ENCODE measurements around the gene ASPHD1. TPM values are rescaled to one million over a fixed set of nuclear protein-coding genes. Genes with fewer than 3 reads are reported as not detected.
A peak's percentile ranks its signal among the peaks of the same experiment; 100 is the strongest.
"Not testable (repeated sequence)": the region's sequence is repeated elsewhere in the genome, so short reads cannot be mapped to it uniquely, and the experiment has no call there.

ASPHD1 gene
- total RNA-seq, 8 experiments from 2014 or later, result 8.9 to 30.8 (median 16.9) TPM

DNA sequence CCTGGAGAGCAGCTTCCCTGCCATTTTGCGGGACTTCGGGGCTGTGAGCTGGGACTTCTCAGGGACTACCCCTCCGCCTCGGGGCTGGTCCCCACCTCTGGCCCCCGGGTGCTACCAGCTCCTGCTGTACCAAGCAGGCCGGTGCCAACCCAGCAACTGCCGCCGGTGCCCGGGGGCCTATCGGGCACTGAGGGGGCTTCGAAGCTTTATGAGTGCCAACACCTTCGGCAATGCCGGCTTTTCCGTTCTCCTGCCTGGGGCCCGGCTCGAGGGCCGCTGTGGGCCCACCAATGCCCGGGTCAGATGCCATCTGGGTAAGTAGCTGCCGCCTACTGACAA lies 1.3 kb downstream of the ASPHD1 start:
- no peak for ATAC-seq (replicated peaks in 6 of 8)
- WGBS, 10 experiments, result 100% methylated on average over 1 of the region's 19 CpGs; no CpG with 5 or more reads in 9 of the 10 experiments
- peak overlapping the region; percentile 86 to 88 for H3K27ac ChIP-seq
- peak overlapping the region; percentile 39 to 65 (median 46) for H3K4me3 ChIP-seq
- in situ Hi-C loops (cut with MboI; ENCODE audit: low pct_unique_long_range_greater_than_20kb in 2 of 9, low sequenced_read_pairs in 9 of 9, unreplicated experiment in 9 of 9), result loop anchor here in 1 of 9 experiments (25.0 kb wide), 1 partner anchor 89 kb away; the partner anchor contains the start of genes MAZ, MVP, PAGR1 and PRRT2
- H3K4me1 ChIP-seq (replicated peaks in 1 of 2), result peaks cover 22 to 23% of the 10 kb centered on the region in 2 donors

- peaks cover 6 to 11% of the 10 kb centered on the region in 2 donors for H3K4me1 ChIP-seq (replicated peaks in 1 of 2)
- ATAC-seq (replicated peaks in 6 of 8), result no peak
- H3K4me3 ChIP-seq, result no peak overlapping the region
- in situ Hi-C loops (cut with MboI; ENCODE audit: low pct_unique_long_range_greater_than_20kb in 2 of 9, low sequenced_read_pairs in 9 of 9, unreplicated experiment in 9 of 9), result loop anchor here in 1 of 9 experiments (25.0 kb wide), 1 partner anchor 91 kb away; the partner anchor contains the start of genes MAZ, MVP, PAGR1 and PRRT2
- H3K27ac ChIP-seq, result no peak overlapping the region
- WGBS, 10 experiments, result 28 to 100% (median 77%) methylated on average over 1 to 4 of the region's 4 CpGs
These were observed 3.3 kb downstream of the ASPHD1 start for GRCh38 chr16:29903590-29903989.

GRCh38 chr16:29904947-29905346 lies 4.7 kb downstream of the ASPHD1 start:
- in situ Hi-C loops (cut with MboI; ENCODE audit: low pct_unique_long_range_greater_than_20kb in 2 of 9, low sequenced_read_pairs in 9 of 9, unreplicated experiment in 9 of 9), result loop anchor here in 1 of 9 experiments (25.0 kb wide), 1 partner anchor 93 kb away; the partner anchor contains the start of genes MAZ, MVP, PAGR1 and PRRT2
- Histone ChIP-seq H3K27ac (no peak overlapping the region), H3K4me3 (no peak overlapping the region), H3K4me1 (replicated peaks in 1 of 2) (peaks cover 5 to 11% of the 10 kb centered on the region in 2 donors)
- ATAC-seq (replicated peaks in 6 of 8), result no peak
- WGBS, 10 experiments, result 85 to 100% (median 100%) methylated on average over 1 to 7 of the region's 7 CpGs; no CpG with 5 or more reads in 4 of the 10 experiments

DNA sequence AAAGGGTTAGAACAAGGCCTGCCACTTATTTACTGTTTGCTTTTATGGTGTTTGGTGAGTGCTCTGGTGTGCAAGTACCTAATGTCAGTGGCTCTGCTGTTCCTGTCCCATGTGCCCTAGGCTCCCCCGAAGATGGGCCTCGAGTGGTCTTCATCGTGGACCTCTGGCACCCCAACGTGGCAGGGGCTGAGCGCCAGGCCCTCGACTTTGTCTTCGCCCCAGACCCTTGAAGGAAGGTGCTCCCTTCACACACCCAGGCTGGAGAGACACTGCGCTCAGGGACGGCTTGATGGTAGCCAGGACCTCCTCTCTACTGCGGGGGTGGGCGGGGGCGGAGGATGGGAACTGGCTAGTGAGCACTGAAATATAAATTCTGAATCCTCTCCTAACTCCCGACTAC lies 5.4 kb downstream of the ASPHD1 start:
- H3K27ac ChIP-seq, result no peak overlapping the region
- in situ Hi-C loops (cut with MboI; ENCODE audit: low pct_unique_long_range_greater_than_20kb in 2 of 9, low sequenced_read_pairs in 9 of 9, unreplicated experiment in 9 of 9), result loop anchor here in 1 of 9 experiments (25.0 kb wide), 1 partner anchor 93 kb away; the partner anchor contains the start of genes MAZ, MVP, PAGR1 and PRRT2
- no peak for ATAC-seq (replicated peaks in 6 of 8)
- H3K4me1 ChIP-seq (replicated peaks in 1 of 2), result peaks cover 5 to 11% of the 10 kb centered on the region in 2 donors
- H3K4me3 ChIP-seq, result no peak overlapping the region
- WGBS, 10 experiments, result 40 to 93% (median 88%) methylated on average over 1 to 9 of the region's 13 CpGs; no CpG with 5 or more reads in 4 of the 10 experiments

GRCh38 chr16:29906520-29907244 lies 6.4 kb downstream of the ASPHD1 start:
- 73 to 100% (median 85%) methylated on average over 1 to 18 of the region's 23 CpGs; no CpG with 5 or more reads in 4 of the 10 experiments for WGBS, 10 experiments
- ATAC-seq (replicated peaks in 6 of 8), result peak in 2 of 8 experiments; percentile 7 to 21
- in situ Hi-C loops (cut with MboI; ENCODE audit: low pct_unique_long_range_greater_than_20kb in 2 of 9, low sequenced_read_pairs in 9 of 9, unreplicated experiment in 9 of 9), result loop anchor here in 1 of 9 experiments (25.0 kb wide), 1 partner anchor 94 kb away; the partner anchor contains the start of genes MAZ, MVP, PAGR1 and PRRT2
- H3K27ac ChIP-seq, result no peak overlapping the region
- H3K4me3 ChIP-seq, result no peak overlapping the region
- peaks cover 2 to 9% of the 10 kb centered on the region in 2 donors for H3K4me1 ChIP-seq (replicated peaks in 1 of 2)

DNA sequence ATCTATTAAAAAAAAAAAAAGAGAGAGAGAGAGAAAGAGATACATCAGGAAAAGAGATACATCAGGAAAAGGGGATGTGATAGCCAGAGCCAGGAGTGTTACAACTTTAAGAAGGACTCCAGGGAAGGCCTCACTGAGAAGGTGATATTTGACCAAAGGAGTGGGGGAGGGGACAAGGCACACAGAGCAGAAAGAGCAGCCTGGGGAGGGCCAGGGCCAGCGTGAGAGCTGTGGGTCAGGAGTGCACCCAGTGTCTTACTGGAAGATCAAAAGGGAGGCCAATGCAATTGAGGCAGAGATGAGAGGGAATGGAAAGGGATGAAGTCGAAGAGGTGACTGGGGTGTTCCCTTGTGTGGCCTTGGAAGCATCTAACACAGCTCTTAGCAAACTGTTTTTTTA lies 7.7 kb downstream of the ASPHD1 start:
- ATAC-seq (replicated peaks in 6 of 8), result no peak
- no peaks in the 10 kb centered on the region for H3K4me1 ChIP-seq (replicated peaks in 1 of 2)
- WGBS, 10 experiments, result 17 to 100% (median 58%) methylated on average over 1 to 2 of the region's 2 CpGs; no CpG with 5 or more reads in 2 of the 10 experiments
- no peak overlapping the region for H3K4me3 ChIP-seq
- H3K27ac ChIP-seq, result no peak overlapping the region
- in situ Hi-C loops (cut with MboI; ENCODE audit: low pct_unique_long_range_greater_than_20kb in 2 of 9, low sequenced_read_pairs in 9 of 9, unreplicated experiment in 9 of 9), result loop anchor here in 1 of 9 experiments (25.0 kb wide), 1 partner anchor 96 kb away; the partner anchor contains the start of genes MAZ, MVP, PAGR1 and PRRT2

GRCh38 chr16:29908719-29909220 lies 8.5 kb downstream of the ASPHD1 start:
- H3K4me3 ChIP-seq, result no peak overlapping the region
- H3K4me1 ChIP-seq (replicated peaks in 1 of 2), result no peaks in the 10 kb centered on the region
- in situ Hi-C loops (cut with MboI; ENCODE audit: low pct_unique_long_range_greater_than_20kb in 2 of 9, low sequenced_read_pairs in 9 of 9, unreplicated experiment in 9 of 9), result loop anchor here in 1 of 9 experiments (25.0 kb wide), 1 partner anchor 96 kb away; the partner anchor contains the start of genes MAZ, MVP, PAGR1 and PRRT2
- H3K27ac ChIP-seq, result no peak overlapping the region
- ATAC-seq (replicated peaks in 6 of 8), result no peak
- whole genome bisulfite sequencing, 10 experiments, result 80 to 100% (median 93%) methylated on average over 1 to 2 of the region's 2 CpGs; no CpG with 5 or more reads in 4 of the 10 experiments

DNA sequence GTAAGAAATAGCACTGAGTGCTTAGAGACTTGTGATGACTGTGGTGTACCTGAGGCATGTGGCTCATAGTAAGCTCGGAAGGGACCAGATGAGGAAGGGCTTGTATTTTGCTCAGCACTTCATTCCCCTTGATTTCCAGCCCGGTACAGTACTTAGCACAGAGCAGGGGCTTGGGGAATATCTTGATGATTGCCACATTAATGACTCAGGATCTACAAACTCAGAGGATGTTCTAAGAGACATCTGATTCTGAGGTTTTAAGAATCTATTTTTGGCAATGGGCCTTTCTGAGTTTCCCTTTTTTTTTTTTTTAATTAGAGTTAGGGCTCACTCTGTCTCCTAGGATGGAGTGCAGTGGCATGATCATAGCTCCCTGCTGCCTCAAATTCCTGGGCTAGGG lies 9.1 kb downstream of the ASPHD1 start:
- Histone ChIP-seq H3K27ac (no peak overlapping the region), H3K4me1 (replicated peaks in 1 of 2) (no peaks in the 10 kb centered on the region), H3K4me3 (no peak overlapping the region)
- WGBS, 10 experiments, result 60 to 100% (median 80%) methylated on average over 1 to 2 of the region's 2 CpGs; no CpG with 5 or more reads in 3 of the 10 experiments
- in situ Hi-C loops (cut with MboI; ENCODE audit: low pct_unique_long_range_greater_than_20kb in 2 of 9, low sequenced_read_pairs in 9 of 9, unreplicated experiment in 9 of 9), result loop anchor here in 1 of 9 experiments (25.0 kb wide), 1 partner anchor 97 kb away; the partner anchor contains the start of genes MAZ, MVP, PAGR1 and PRRT2
- no peak for ATAC-seq (replicated peaks in 6 of 8)

GRCh38 chr16:29909851-29910250 lies 9.6 kb downstream of the ASPHD1 start:
- in situ Hi-C loops (cut with MboI; ENCODE audit: low pct_unique_long_range_greater_than_20kb in 2 of 9, low sequenced_read_pairs in 9 of 9, unreplicated experiment in 9 of 9), result loop anchor here in 1 of 9 experiments (25.0 kb wide), 1 partner anchor 98 kb away; the partner anchor contains the start of genes MAZ, MVP, PAGR1 and PRRT2
- not testable (repeated sequence) for H3K4me1 ChIP-seq (replicated peaks in 1 of 2); H3K27ac ChIP-seq; H3K4me3 ChIP-seq; ATAC-seq (replicated peaks in 6 of 8)
- WGBS, 10 experiments, result 50 to 100% (median 57%) methylated on average over 1 to 3 of the region's 6 CpGs; no CpG with 5 or more reads in 6 of the 10 experiments

DNA sequence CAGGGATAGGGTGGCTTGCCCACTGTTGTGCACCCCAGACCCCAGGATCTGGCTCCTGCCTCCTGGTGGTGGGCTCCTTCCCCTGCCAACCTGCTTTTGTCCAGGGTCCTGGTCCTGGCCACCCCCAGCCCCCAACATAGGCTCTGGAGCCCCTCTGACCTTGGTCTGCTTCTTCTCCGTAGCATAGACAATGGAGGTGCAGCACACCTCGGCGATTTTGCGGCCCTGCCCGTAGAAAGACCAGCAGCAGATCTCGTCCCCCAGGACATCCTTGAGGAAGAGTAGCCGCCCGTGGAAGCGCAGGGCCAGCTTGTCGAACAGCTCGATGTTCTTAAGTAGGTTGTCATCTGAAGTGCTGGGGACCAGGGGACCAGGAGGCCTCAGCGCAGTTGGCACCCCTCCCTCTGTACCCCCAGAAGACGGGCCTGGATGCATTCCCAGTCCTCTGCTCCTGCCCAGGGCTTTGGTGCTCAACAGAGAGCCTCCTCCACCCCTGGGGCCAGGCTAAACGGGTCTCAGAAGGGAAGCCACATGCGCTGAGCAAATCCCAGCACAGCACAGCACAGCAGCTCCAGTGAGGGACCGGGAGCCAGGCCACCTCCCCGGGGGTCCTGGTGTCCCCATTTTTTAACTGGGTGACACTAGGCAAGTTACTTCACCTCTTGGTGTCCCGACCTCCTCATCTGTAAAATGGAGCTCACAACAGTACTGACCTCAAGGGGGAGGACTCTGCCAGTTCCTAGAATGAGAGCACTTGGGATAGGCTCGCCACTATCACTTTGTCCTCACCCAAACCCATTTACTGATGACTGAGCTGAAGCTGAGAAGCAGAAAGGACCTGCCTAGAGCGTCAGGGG lies 10.8 kb downstream of the ASPHD1 start:
- H3K4me3 ChIP-seq, result no peak overlapping the region
- in situ Hi-C loops (cut with MboI; ENCODE audit: low pct_unique_long_range_greater_than_20kb in 2 of 9, low sequenced_read_pairs in 9 of 9, unreplicated experiment in 9 of 9), result loop anchor here in 1 of 9 experiments (25.0 kb wide), 1 partner anchor 99 kb away; the partner anchor contains the start of genes MAZ, MVP, PAGR1 and PRRT2
- no peaks in the 10 kb centered on the region for H3K4me1 ChIP-seq (replicated peaks in 1 of 2)
- no peak overlapping the region for H3K27ac ChIP-seq
- ATAC-seq (replicated peaks in 6 of 8), result no peak
- WGBS, 10 experiments, result 67 to 100% (median 92%) methylated on average over 1 to 8 of the region's 20 CpGs; no CpG with 5 or more reads in 2 of the 10 experiments

GRCh38 chr16:29911676-29912010 lies 11.4 kb downstream of the ASPHD1 start:
- H3K4me3 ChIP-seq, result no peak overlapping the region
- WGBS, 10 experiments, result 100% methylated on average over 5 of the region's 15 CpGs; no CpG with 5 or more reads in 9 of the 10 experiments
- H3K4me1 ChIP-seq (replicated peaks in 1 of 2), result no peaks in the 10 kb centered on the region
- peak in 1 of 8 experiments; percentile 18 for ATAC-seq (replicated peaks in 6 of 8)
- in situ Hi-C loops (cut with MboI; ENCODE audit: low pct_unique_long_range_greater_than_20kb in 2 of 9, low sequenced_read_pairs in 9 of 9, unreplicated experiment in 9 of 9), result loop anchor here in 1 of 9 experiments (25.0 kb wide), 1 partner anchor 99 kb away; the partner anchor contains the start of genes MAZ, MVP, PAGR1 and PRRT2
- H3K27ac ChIP-seq, result no peak overlapping the region

DNA sequence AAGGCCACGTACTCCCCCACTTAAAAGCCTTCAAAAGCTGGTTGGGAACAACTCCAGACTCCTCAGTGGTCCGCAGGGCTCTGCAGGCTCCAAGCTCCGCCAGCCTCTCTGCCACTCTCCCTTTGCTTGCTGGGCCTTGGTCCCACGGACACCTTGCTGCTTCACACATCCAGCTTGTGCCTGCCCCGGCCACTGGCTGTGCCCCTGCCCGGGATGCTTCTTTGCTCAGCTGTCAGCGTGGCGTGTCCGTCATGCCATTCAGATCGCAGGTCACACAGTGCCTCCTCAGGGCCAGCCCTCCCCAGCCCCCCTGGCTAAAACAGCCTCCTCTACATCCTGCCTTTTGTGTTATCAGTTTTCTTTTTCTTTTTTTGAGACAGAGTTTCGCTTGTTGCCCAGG lies 11.8 kb downstream of the ASPHD1 start:
- Histone ChIP-seq H3K27ac (no peak overlapping the region), H3K4me1 (replicated peaks in 1 of 2) (no peaks in the 10 kb centered on the region), H3K4me3 (no peak overlapping the region)
- in situ Hi-C loops (cut with MboI; ENCODE audit: low pct_unique_long_range_greater_than_20kb in 2 of 9, low sequenced_read_pairs in 9 of 9, unreplicated experiment in 9 of 9), result loop anchor here in 1 of 9 experiments (25.0 kb wide), 1 partner anchor 100 kb away; the partner anchor contains the start of genes MAZ, MVP, PAGR1 and PRRT2
- 88 to 100% (median 96%) methylated on average over 1 to 7 of the region's 11 CpGs; no CpG with 5 or more reads in 6 of the 10 experiments for WGBS, 10 experiments
- ATAC-seq (replicated peaks in 6 of 8), result no peak
